ENCODE results near the gene BRMS1.
"Not testable (repeated sequence)": the region's sequence is repeated elsewhere in the genome, so short reads cannot be mapped to it uniquely, and the experiment has no call there.

BRMS1 gene, protein sequence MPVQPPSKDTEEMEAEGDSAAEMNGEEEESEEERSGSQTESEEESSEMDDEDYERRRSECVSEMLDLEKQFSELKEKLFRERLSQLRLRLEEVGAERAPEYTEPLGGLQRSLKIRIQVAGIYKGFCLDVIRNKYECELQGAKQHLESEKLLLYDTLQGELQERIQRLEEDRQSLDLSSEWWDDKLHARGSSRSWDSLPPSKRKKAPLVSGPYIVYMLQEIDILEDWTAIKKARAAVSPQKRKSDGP

DNA sequence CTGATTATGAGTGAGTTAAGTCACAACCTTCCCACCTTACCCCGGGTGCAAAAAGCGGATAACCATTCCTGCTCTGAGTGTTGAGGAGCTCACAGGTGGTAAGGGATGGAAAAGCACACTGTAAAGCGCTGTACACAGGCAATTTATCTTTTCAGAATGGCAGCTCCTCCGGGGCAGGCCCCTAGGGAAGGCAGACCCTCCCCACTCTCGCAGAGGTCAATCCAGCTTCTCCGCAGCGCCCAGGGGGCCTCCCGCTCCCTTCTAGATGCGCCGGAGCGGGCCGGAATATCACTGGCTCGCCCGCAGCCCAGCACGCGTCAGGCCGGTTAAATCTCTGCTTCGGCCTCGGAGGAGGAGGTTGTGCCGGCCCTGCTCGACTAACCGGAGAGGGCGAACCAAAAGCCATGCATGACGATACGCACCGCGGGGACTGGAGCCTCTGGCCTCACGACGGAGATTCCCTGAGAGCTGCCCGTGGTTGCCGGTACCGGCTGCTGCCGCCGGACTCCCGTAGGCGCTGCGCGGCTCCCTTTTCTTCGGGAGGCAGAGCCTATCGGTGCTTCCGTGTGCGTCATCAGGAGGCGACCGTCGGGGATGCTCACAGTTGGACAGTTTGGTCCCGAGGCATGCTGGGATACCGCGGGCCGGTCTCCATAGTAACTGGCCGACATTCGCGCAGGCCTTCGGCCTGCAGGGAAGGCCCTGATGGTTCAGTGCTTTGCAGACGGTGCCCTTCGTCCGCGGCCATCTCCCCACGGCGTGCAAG is at the start of gene BRMS1:
TSS of gene BRMS1 (minus strand) at position 555 of the 766 bp plus-strand sequence. CDS start 2,870 bp downstream, outside the sequence.
- H3K36me3 ChIP-seq (ENCODE audit: insufficient read depth, low read length): no peaks in the 10 kb centered on the region; the same call in 1 of the 2 replicates
- peak within 1 kb of the TSS; percentile 92 for H3K9ac ChIP-seq (ENCODE audit: low read depth, low read length)
- 0 out of 2 replicates have a peak, but pooled peaks cover 2% of the 10 kb centered on the region for H3K4me1 ChIP-seq (ENCODE audit: insufficient read depth, low read length)
- no peaks in the 10 kb centered on the region for H3K9me3 ChIP-seq (ENCODE audit: control insufficient read depth, insufficient read depth, low read length)

GRCh38 chr11:66393954-66394353 is 49.0 kb upstream of the BRMS1 start:
- Histone ChIP-seq H3K4me1 (ENCODE audit: insufficient read depth, low read length) (no peaks in the 10 kb centered on the region), H3K36me3 (ENCODE audit: insufficient read depth, low read length) (no peaks in the 10 kb centered on the region), H3K9me3 (ENCODE audit: control insufficient read depth, insufficient read depth, low read length) (no peaks in the 10 kb centered on the region), H3K9ac (ENCODE audit: low read depth, low read length) (no peak overlapping the region)

GRCh38 chr11:66391322-66391721 is 46.4 kb upstream of the BRMS1 start:
- H3K9ac ChIP-seq (ENCODE audit: low read depth, low read length): no peak overlapping the region
- no peaks in the 10 kb centered on the region for H3K36me3 ChIP-seq (ENCODE audit: insufficient read depth, low read length)
- H3K4me1 ChIP-seq (ENCODE audit: insufficient read depth, low read length): no peaks in the 10 kb centered on the region
- H3K9me3 ChIP-seq (ENCODE audit: control insufficient read depth, insufficient read depth, low read length): no peaks in the 10 kb centered on the region

- H3K4me1 ChIP-seq (ENCODE audit: insufficient read depth, low read length): no peaks in the 10 kb centered on the region
- H3K9me3 ChIP-seq (ENCODE audit: control insufficient read depth, insufficient read depth, low read length): no peaks in the 10 kb centered on the region
- no peaks in the 10 kb centered on the region for H3K36me3 ChIP-seq (ENCODE audit: insufficient read depth, low read length)
- H3K9ac ChIP-seq (ENCODE audit: low read depth, low read length): no peak overlapping the region
These were observed 44.0 kb upstream of the BRMS1 start for GRCh38 chr11:66388780-66389386.

GRCh38 chr11:66386171-66387069 is 41.5 kb upstream of the BRMS1 start:
- Histone ChIP-seq H3K9ac (ENCODE audit: low read depth, low read length) (peak overlapping the region; percentile 33), H3K9me3 (ENCODE audit: control insufficient read depth, insufficient read depth, low read length) (no peaks in the 10 kb centered on the region), H3K4me1 (ENCODE audit: insufficient read depth, low read length) (no peaks in the 10 kb centered on the region), H3K36me3 (ENCODE audit: insufficient read depth, low read length) (no peaks in the 10 kb centered on the region)

DNA sequence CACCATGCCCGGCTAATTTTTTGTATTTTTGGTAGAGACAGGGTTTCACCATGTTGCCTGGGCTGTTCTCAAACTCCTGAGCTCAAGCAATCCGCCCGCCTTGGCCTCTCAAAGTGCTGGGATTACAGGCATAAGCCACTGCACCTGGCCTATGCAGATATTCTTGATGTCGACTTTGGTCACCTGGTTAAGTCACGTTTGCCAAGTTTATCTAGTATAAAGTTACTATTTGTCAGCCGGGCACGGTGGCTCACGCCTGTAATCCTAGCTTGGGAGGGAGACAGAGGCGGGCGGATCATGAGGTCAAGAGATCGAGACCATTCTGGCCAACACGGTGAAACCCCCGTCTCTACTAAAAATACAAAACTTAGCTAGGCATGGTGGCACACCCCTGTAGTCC is 39.4 kb upstream of the BRMS1 start:
- not testable (repeated sequence) for H3K4me1 ChIP-seq (ENCODE audit: insufficient read depth, low read length); H3K9me3 ChIP-seq (ENCODE audit: control insufficient read depth, insufficient read depth, low read length); H3K9ac ChIP-seq (ENCODE audit: low read depth, low read length); H3K36me3 ChIP-seq (ENCODE audit: insufficient read depth, low read length)

GRCh38 chr11:66380264-66380663 is 35.4 kb upstream of the BRMS1 start:
- not testable (repeated sequence) for H3K9me3 ChIP-seq (ENCODE audit: control insufficient read depth, insufficient read depth, low read length); H3K9ac ChIP-seq (ENCODE audit: low read depth, low read length); H3K4me1 ChIP-seq (ENCODE audit: insufficient read depth, low read length); H3K36me3 ChIP-seq (ENCODE audit: insufficient read depth, low read length)

DNA sequence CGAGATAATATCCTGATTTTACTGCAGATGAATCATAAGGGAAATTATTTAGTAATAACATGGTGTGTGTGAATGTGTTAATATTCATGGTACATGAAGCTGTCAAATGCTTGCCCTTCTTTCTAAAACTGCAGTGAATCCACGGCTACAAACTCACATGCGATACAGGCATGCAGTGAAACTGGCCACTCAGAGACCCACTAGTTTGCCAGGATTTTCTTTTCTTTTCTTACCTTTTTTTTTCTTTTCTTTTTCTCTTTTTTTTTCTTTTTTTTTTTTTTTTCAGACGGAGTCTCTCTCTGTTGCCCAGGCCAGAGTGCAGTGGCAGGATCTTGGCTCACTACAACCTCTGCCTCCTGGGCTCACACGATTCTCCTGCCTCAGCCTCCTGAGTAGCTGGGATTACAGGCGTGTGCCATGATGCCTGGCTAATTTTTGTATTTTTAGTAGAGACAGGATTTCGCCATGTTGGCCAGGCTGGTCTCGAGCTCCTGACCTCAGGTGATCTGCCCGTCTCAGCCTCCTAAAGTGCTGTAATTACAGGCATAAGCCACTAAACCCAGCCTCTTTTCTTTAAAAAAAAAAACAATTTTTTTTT is 28.9 kb upstream of the BRMS1 start:
- H3K9ac ChIP-seq (ENCODE audit: low read depth, low read length); H3K9me3 ChIP-seq (ENCODE audit: control insufficient read depth, insufficient read depth, low read length); H3K36me3 ChIP-seq (ENCODE audit: insufficient read depth, low read length): not testable (repeated sequence)
- H3K4me1 ChIP-seq (ENCODE audit: insufficient read depth, low read length): peaks cover 16% of the 10 kb centered on the region; the same call in 1 of the 2 replicates

- no peaks in the 10 kb centered on the region for H3K9me3 ChIP-seq (ENCODE audit: control insufficient read depth, insufficient read depth, low read length)
- peaks cover 16% of the 10 kb centered on the region; the same call in 1 of the 2 replicates for H3K4me1 ChIP-seq (ENCODE audit: insufficient read depth, low read length)
These were observed 28.4 kb upstream of the BRMS1 start for GRCh38 chr11:66373265-66373664.

GRCh38 chr11:66371627-66372415 is 26.9 kb upstream of the BRMS1 start, which contains the start of gene SLC29A2:
Gene SLC29A2, minus strand, starts transcription at chr11:66371760. Its CDS starts 169 bp downstream, at chr11:66371591.
- Histone ChIP-seq H3K9ac (ENCODE audit: low read depth, low read length) (peak within 1 kb of the TSS; percentile 47), H3K4me1 (ENCODE audit: insufficient read depth, low read length) (peaks cover 16% of the 10 kb centered on the region; the same call in 1 of the 2 replicates), H3K9me3 (ENCODE audit: control insufficient read depth, insufficient read depth, low read length) (no peaks in the 10 kb centered on the region), H3K36me3 (ENCODE audit: insufficient read depth, low read length) (0 out of 2 replicates have a peak, but pooled peaks cover 7% of the 10 kb centered on the region)

More at GRCh38 chr11:66373265-66373664, 28.4 kb upstream of the BRMS1 start:
- H3K36me3 ChIP-seq (ENCODE audit: insufficient read depth, low read length): no peaks in the 10 kb centered on the region
- no peak overlapping the region for H3K9ac ChIP-seq (ENCODE audit: low read depth, low read length)

DNA sequence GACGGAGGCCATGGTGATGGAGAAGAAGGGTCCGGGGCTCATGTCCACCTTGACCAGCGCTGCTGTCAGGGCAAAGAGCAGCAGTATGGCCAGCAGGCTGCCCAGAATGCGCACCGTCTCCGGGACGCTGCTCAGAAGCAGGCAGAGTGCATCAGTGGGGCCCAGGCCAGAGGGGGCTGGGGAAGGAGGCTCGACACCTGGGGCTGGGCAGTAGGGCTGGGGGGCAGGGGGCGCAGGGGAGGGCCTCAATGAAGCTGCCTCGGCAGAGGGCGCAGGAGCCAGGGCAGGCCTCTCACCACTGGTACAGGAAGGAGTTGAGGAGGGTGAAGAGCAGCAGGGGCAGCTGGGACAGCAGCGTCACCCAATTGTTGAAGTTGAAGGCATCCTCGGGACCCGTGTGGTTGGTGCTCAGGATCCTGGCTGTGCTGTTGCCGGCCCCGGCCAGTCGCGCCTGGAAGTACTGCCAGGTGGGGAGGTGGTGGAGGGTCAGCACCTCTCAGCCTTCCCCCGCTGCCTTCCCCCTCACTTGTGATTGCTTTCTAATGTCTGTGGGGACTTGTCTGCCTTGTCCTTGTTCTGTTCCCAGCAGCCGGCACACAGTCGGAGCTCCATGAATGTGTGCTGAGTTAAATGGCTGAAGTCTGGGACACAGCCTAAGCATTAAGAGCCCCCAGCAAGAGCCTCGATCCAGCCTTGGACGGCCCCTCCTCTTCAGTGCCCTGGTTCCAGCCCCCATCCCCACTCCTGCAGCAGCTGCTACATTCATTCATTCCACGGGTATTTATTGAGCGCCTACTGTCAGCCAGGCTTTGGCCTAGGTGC is 24.4 kb upstream of the BRMS1 start:
- peak overlapping the region; percentile 47; the same call in 1 of the 2 replicates for H3K9ac ChIP-seq (ENCODE audit: low read depth, low read length)
- H3K9me3 ChIP-seq (ENCODE audit: control insufficient read depth, insufficient read depth, low read length): no peaks in the 10 kb centered on the region
- 0 out of 2 replicates have a peak, but pooled peaks cover 7% of the 10 kb centered on the region for H3K36me3 ChIP-seq (ENCODE audit: insufficient read depth, low read length)
- H3K4me1 ChIP-seq (ENCODE audit: insufficient read depth, low read length): peaks cover 16% of the 10 kb centered on the region; the same call in 1 of the 2 replicates

- no peaks in the 10 kb centered on the region for H3K9me3 ChIP-seq (ENCODE audit: control insufficient read depth, insufficient read depth, low read length)
- no peak overlapping the region for H3K9ac ChIP-seq (ENCODE audit: low read depth, low read length)
- H3K36me3 ChIP-seq (ENCODE audit: insufficient read depth, low read length): 0 out of 2 replicates have a peak, but pooled peaks cover 7% of the 10 kb centered on the region
- peaks cover 14% of the 10 kb centered on the region; the same call in 1 of the 2 replicates for H3K4me1 ChIP-seq (ENCODE audit: insufficient read depth, low read length)
These were observed 23.6 kb upstream of the BRMS1 start for GRCh38 chr11:66368484-66368883.

Measured in ES-I3 (cell line).